ENCODE measurements around the gene LDLRAD4.

DNA sequence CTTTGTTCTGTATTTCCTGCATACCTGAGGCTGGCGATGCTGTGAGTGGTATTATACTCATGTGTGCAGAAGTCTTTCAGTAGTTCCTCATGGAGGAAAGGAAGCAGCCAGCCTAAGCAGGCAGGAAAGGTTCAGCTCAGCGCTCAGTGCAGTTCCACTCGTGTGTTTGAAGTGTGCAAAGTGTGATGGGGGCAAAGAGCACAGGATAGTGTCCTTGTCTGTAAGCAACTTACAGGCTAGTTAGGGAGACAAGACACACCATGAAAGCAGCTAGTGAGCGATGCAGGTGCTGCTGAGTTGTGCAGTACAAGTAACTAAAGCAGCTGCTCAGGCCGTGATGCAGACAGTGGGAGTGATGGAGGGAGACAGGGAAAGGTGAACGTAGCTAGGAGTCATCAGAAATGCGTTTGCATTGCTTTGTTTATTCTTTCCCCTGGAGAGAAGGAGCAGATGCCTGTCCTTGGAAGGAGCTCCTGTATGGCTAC, 146.2 kb downstream of the LDLRAD4 start:
- TF ChIP-seq, protein P1, sequence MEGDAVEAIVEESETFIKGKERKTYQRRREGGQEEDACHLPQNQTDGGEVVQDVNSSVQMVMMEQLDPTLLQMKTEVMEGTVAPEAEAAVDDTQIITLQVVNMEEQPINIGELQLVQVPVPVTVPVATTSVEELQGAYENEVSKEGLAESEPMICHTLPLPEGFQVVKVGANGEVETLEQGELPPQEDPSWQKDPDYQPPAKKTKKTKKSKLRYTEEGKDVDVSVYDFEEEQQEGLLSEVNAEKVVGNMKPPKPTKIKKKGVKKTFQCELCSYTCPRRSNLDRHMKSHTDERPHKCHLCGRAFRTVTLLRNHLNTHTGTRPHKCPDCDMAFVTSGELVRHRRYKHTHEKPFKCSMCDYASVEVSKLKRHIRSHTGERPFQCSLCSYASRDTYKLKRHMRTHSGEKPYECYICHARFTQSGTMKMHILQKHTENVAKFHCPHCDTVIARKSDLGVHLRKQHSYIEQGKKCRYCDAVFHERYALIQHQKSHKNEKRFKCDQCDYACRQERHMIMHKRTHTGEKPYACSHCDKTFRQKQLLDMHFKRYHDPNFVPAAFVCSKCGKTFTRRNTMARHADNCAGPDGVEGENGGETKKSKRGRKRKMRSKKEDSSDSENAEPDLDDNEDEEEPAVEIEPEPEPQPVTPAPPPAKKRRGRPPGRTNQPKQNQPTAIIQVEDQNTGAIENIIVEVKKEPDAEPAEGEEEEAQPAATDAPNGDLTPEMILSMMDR (IDR thresholded peaks at IDR 0.05; ENCODE audit: insufficient read depth, low read length): no peak
- TF ChIP-seq, protein P2, sequence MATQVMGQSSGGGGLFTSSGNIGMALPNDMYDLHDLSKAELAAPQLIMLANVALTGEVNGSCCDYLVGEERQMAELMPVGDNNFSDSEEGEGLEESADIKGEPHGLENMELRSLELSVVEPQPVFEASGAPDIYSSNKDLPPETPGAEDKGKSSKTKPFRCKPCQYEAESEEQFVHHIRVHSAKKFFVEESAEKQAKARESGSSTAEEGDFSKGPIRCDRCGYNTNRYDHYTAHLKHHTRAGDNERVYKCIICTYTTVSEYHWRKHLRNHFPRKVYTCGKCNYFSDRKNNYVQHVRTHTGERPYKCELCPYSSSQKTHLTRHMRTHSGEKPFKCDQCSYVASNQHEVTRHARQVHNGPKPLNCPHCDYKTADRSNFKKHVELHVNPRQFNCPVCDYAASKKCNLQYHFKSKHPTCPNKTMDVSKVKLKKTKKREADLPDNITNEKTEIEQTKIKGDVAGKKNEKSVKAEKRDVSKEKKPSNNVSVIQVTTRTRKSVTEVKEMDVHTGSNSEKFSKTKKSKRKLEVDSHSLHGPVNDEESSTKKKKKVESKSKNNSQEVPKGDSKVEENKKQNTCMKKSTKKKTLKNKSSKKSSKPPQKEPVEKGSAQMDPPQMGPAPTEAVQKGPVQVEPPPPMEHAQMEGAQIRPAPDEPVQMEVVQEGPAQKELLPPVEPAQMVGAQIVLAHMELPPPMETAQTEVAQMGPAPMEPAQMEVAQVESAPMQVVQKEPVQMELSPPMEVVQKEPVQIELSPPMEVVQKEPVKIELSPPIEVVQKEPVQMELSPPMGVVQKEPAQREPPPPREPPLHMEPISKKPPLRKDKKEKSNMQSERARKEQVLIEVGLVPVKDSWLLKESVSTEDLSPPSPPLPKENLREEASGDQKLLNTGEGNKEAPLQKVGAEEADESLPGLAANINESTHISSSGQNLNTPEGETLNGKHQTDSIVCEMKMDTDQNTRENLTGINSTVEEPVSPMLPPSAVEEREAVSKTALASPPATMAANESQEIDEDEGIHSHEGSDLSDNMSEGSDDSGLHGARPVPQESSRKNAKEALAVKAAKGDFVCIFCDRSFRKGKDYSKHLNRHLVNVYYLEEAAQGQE (IDR thresholded peaks at IDR 0.05; ENCODE audit: insufficient replicate concordance, low read depth): no peak

All from HL-60 (cell line).